Measurements from ENCODE around the gene DTNA. TPM values are rescaled to one million over a fixed set of nuclear protein-coding genes. Genes with fewer than 3 reads are reported as not detected.

The DTNA gene
- total RNA-seq, 1 donor from 2014 or later: 1.6 TPM

- Histone ChIP-seq H3K4me3 (ENCODE audit: low read depth, low read length) (no peak overlapping the region), H3K27me3 (ENCODE audit: control insufficient read depth, insufficient read depth, low read length) (no peaks in the 10 kb centered on the region), H3K36me3 (ENCODE audit: control insufficient read depth, insufficient read depth, low read length) (no peaks in the 10 kb centered on the region)
- FAIRE-seq (no peak), DNase-seq (ENCODE audit: low read depth) (no peak)
- TF ChIP-seq CTCF (IDR thresholded peaks at IDR 0.05; ENCODE audit: insufficient read depth, low read length, severe bottlenecking): no peak
Measured at GRCh38 chr18:34740101-34740500, 30.0 kb downstream of the DTNA start.

GRCh38 chr18:34740724-34741123 lies 30.6 kb downstream of the DTNA start:
- FAIRE-seq: no peak
- Histone ChIP-seq H3K4me3 (ENCODE audit: low read depth, low read length) (no peak overlapping the region), H3K27me3 (ENCODE audit: control insufficient read depth, insufficient read depth, low read length) (no peaks in the 10 kb centered on the region), H3K36me3 (ENCODE audit: control insufficient read depth, insufficient read depth, low read length) (no peaks in the 10 kb centered on the region)
- TF ChIP-seq CTCF (IDR thresholded peaks at IDR 0.05; ENCODE audit: insufficient read depth, low read length, severe bottlenecking): no peak
- no peak for DNase-seq (ENCODE audit: low read depth)

- Histone ChIP-seq H3K36me3 (ENCODE audit: control insufficient read depth, insufficient read depth, low read length) (no peaks in the 10 kb centered on the region), H3K4me3 (ENCODE audit: low read depth, low read length) (no peak overlapping the region), H3K27me3 (ENCODE audit: control insufficient read depth, insufficient read depth, low read length) (no peaks in the 10 kb centered on the region)
- no peak for FAIRE-seq
- TF ChIP-seq CTCF (IDR thresholded peaks at IDR 0.05; ENCODE audit: insufficient read depth, low read length, severe bottlenecking): no peak
- DNase-seq (ENCODE audit: low read depth): no peak
Measured at GRCh38 chr18:34741401-34741800, 31.3 kb downstream of the DTNA start.

GRCh38 chr18:34742891-34743341 lies 32.8 kb downstream of the DTNA start:
- DNase-seq (ENCODE audit: low read depth) (no peak), FAIRE-seq (no peak)
- H3K36me3 ChIP-seq (ENCODE audit: control insufficient read depth, insufficient read depth, low read length): no peaks in the 10 kb centered on the region
- H3K27me3 ChIP-seq (ENCODE audit: control insufficient read depth, insufficient read depth, low read length): no peaks in the 10 kb centered on the region
- no peak overlapping the region for H3K4me3 ChIP-seq (ENCODE audit: low read depth, low read length)
- no peak for TF ChIP-seq CTCF (IDR thresholded peaks at IDR 0.05; ENCODE audit: insufficient read depth, low read length, severe bottlenecking)

- no peaks in the 10 kb centered on the region for H3K36me3 ChIP-seq (ENCODE audit: control insufficient read depth, insufficient read depth, low read length)
- no peaks in the 10 kb centered on the region for H3K27me3 ChIP-seq (ENCODE audit: control insufficient read depth, insufficient read depth, low read length)
- TF ChIP-seq CTCF (IDR thresholded peaks at IDR 0.05; ENCODE audit: insufficient read depth, low read length, severe bottlenecking): no peak
- FAIRE-seq (no peak), DNase-seq (ENCODE audit: low read depth) (no peak)
- no peak overlapping the region for H3K4me3 ChIP-seq (ENCODE audit: low read depth, low read length)
Measured at GRCh38 chr18:34744569-34744968, 34.5 kb downstream of the DTNA start.

- FAIRE-seq (no peak), DNase-seq (ENCODE audit: low read depth) (no peak)
- Histone ChIP-seq H3K36me3 (ENCODE audit: control insufficient read depth, insufficient read depth, low read length) (no peaks in the 10 kb centered on the region), H3K4me3 (ENCODE audit: low read depth, low read length) (no peak overlapping the region), H3K27me3 (ENCODE audit: control insufficient read depth, insufficient read depth, low read length) (no peaks in the 10 kb centered on the region)
- no peak for TF ChIP-seq CTCF (IDR thresholded peaks at IDR 0.05; ENCODE audit: insufficient read depth, low read length, severe bottlenecking)
Measured at GRCh38 chr18:34746614-34747013, 36.5 kb downstream of the DTNA start.
